NCI-H1105 treated with DMSO at 0.1 percent for 48 hours (cell line): ENCODE measurements around the gene CHKB.
"Not testable (repeated sequence)": the region's sequence is repeated elsewhere in the genome, so short reads cannot be mapped to it uniquely, and the experiment has no call there.

Experiments
- DNase-seq: peaks from one replicate; lab custom pipeline; 2025; lab: John Stamatoyannopoulos, UW

CHKB gene

GRCh38 chr22:50582493-50583293 lies at the start of gene CHKB:
TSS of gene CHKB (minus strand) at chr22:50582849. CDS start at chr22:50582781, 68 bp downstream.
- peak; percentile 98 for DNase-seq

GRCh38 chr22:50630376-50630775 lies 47.7 kb upstream of the CHKB start:
- no peak for DNase-seq

- no peak for DNase-seq
These were observed 46.0 kb upstream of the CHKB start for GRCh38 chr22:50628543-50629134.

GRCh38 chr22:50627642-50628542 lies 45.2 kb upstream of the CHKB start, which contains the start of gene ARSA:
TSS of gene ARSA (minus strand) at chr22:50628152. CDS start at chr22:50627779, 373 bp downstream.
- DNase-seq, result peak; percentile 36

GRCh38 chr22:50626850-50627641 lies 44.4 kb upstream of the CHKB start:
- no peak for DNase-seq

GRCh38 chr22:50626314-50626849 lies 43.7 kb upstream of the CHKB start:
- DNase-seq, result no peak

- no peak for DNase-seq
These were observed 43.1 kb upstream of the CHKB start for GRCh38 chr22:50625568-50626313.

- no peak for DNase-seq
These were observed 42.5 kb upstream of the CHKB start for GRCh38 chr22:50625131-50625567.

GRCh38 chr22:50624347-50625130 lies 41.9 kb upstream of the CHKB start:
- DNase-seq, result no peak

GRCh38 chr22:50622723-50623327 lies 40.2 kb upstream of the CHKB start:
- peak; percentile 91 for DNase-seq

- DNase-seq, result no peak
These were observed 39.5 kb upstream of the CHKB start for GRCh38 chr22:50621948-50622722.

- peak; percentile 27 for DNase-seq
These were observed 38.8 kb upstream of the CHKB start for GRCh38 chr22:50621356-50621880.

- peak; percentile 73 for DNase-seq
These were observed 38.1 kb upstream of the CHKB start for GRCh38 chr22:50620593-50621355.

- DNase-seq, result not testable (repeated sequence)
These were observed 31.6 kb upstream of the CHKB start for GRCh38 chr22:50614296-50614695.

GRCh38 chr22:50613291-50613981 lies 30.8 kb upstream of the CHKB start:
- DNase-seq, result no peak

- DNase-seq, result no peak
These were observed 30.0 kb upstream of the CHKB start for GRCh38 chr22:50612528-50613221.
